KMS-11 (cell line): Measurements from ENCODE around the gene CACNA1A.

Source experiments
- H2AFZ ChIP-seq: fragments of 200-600 bp; sonication (generic); 2 replicates; pipeline ENCODE4 v1.6.1; 2016; ENCODE audit warnings: antibody characterized with exemption, mixed run types, low read depth
- H3K27ac ChIP-seq: fragments of 200-600 bp; sonication (generic); 2 replicates; pipeline ENCODE4 v1.6.1; 2016; ENCODE audit warnings: mild to moderate bottlenecking, mixed run types
- H3K27me3 ChIP-seq: fragments of 200-600 bp; sonication (generic); 2 replicates; pipeline ENCODE4 v1.6.1; 2017; ENCODE audit warnings: mild to moderate bottlenecking, low read depth, mixed run types, moderate library complexity; ENCODE audit not compliant: insufficient read depth
- H3K36me3 ChIP-seq: fragments of 200-600 bp; sonication (generic); 2 replicates; pipeline ENCODE4 v1.6.1; 2017; ENCODE audit warnings: mild to moderate bottlenecking, mixed run types; ENCODE audit not compliant: insufficient read depth
- H3K4me1 ChIP-seq: fragments of 200-600 bp; sonication (generic); 2 replicates; pipeline ENCODE4 v1.6.1; 2016; ENCODE audit warnings: mild to moderate bottlenecking, low read depth, mixed run types; ENCODE audit not compliant: poor library complexity, severe bottlenecking
- H3K4me2 ChIP-seq: fragments of 200-600 bp; sonication (generic); 2 replicates; pipeline ENCODE4 v1.7.0; 2016; ENCODE audit warnings: mild to moderate bottlenecking, mixed run types
- H3K4me3 ChIP-seq: fragments of 200-600 bp; sonication (generic); IDR thresholded peaks from 2 replicates; pipeline ENCODE4 v1.6.1; 2017; ENCODE audit warnings: low read depth, low read length, mixed read lengths; ENCODE audit not compliant: insufficient read depth
- H3K79me2 ChIP-seq: fragments of 200-600 bp; sonication (generic); 2 replicates; pipeline ENCODE4 v1.6.1; 2016; ENCODE audit warnings: low read depth, mixed run types; ENCODE audit not compliant: insufficient read depth
- H3K9ac ChIP-seq: fragments of 200-600 bp; sonication (generic); 2 replicates; pipeline ENCODE4 v1.6.1; 2016; ENCODE audit warnings: mild to moderate bottlenecking, mixed run types
- H4K20me1 ChIP-seq: fragments of 200-600 bp; sonication (generic); 2 replicates; pipeline ENCODE4 v1.6.1; 2016; ENCODE audit warnings: mild to moderate bottlenecking, mixed run types; ENCODE audit not compliant: insufficient read depth
- TF ChIP-seq, protein P1 (sequence below): fragments of 200-600 bp; sonication (generic); conservative IDR thresholded peaks from 2 replicates; pipeline ENCODE4 v1.6.1; 2017; ENCODE audit warnings: low read depth, mild to moderate bottlenecking, antibody characterized with exemption, low read length, moderate library complexity, mixed read lengths

The CACNA1A gene

DNA sequence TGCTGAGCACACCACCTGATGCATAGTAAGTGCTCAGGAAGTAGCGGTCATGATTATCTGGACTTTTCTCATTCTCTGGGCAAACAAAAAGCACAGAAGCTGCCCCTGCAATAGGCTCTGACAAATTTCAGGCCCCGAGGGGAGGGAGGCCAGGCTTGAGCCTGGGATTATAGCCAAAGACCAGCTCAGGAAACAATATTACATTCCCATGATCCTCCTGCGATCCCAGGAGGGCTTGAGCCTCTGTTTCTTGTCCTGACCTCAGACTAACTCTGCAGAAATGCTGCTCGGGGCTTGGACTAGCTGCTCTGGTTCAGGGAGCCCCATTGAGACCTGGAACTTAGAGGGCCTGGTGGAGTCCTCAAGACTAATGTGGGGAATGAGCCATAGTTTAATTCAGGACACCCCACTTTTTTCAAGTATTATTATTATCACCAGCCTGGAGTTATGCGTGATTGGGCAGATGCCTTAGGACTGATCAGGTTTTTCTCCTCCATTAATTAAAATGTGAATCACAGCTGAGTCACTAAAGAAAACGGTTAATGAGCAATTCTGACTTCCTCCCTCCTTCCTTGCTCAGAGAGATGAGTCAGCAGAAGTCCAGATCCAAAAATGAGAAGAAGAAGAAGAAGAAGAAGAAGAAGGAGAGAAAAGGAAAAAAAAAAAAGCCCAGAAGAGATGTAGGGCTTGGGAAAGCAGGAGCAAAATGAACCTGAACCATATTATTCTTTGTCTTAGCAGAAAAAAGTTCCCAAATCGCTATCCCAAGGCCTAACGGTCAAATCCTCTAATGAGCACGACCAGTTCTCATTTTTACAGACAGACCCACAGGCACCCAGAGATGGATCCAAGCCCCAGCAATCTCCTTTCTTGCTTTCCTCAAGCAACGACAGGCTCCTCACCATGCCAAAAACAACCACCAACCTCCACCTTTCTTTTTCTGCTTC lies 107.2 kb downstream of the CACNA1A start:
- Histone ChIP-seq H4K20me1 (no peaks in the 10 kb centered on the region), H3K4me2 (no peak overlapping the region), H2AFZ (no peak overlapping the region), H3K27me3 (no peaks in the 10 kb centered on the region; the same call in 1 of the 2 replicates), H3K79me2 (no peaks in the 10 kb centered on the region), H3K27ac (no peak overlapping the region), H3K4me3 (no peak overlapping the region), H3K9ac (no peak overlapping the region), H3K4me1 (no peaks in the 10 kb centered on the region), H3K36me3 (no peaks in the 10 kb centered on the region)
- TF ChIP-seq, protein P1, sequence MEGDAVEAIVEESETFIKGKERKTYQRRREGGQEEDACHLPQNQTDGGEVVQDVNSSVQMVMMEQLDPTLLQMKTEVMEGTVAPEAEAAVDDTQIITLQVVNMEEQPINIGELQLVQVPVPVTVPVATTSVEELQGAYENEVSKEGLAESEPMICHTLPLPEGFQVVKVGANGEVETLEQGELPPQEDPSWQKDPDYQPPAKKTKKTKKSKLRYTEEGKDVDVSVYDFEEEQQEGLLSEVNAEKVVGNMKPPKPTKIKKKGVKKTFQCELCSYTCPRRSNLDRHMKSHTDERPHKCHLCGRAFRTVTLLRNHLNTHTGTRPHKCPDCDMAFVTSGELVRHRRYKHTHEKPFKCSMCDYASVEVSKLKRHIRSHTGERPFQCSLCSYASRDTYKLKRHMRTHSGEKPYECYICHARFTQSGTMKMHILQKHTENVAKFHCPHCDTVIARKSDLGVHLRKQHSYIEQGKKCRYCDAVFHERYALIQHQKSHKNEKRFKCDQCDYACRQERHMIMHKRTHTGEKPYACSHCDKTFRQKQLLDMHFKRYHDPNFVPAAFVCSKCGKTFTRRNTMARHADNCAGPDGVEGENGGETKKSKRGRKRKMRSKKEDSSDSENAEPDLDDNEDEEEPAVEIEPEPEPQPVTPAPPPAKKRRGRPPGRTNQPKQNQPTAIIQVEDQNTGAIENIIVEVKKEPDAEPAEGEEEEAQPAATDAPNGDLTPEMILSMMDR = no peak

DNA sequence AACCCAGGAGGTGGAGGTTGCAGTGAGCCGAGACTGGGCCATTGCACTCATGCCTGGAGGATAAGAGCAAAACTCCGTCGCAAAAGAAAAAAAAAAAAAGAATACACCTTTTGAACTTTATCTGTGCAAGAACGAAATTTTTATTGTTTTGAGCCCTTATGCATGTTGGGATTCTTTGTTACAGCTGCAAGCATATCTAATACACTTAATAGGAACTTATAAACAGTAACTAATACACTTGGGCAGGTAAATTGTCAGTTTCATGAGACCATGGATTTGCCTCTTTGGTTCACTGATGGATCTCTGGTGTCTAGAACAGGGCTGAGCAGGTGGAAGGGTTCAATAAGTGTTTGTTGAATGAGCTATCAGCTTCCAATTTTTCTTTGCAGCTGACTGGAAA lies 108.1 kb downstream of the CACNA1A start:
- Histone ChIP-seq H3K27ac (no peak overlapping the region), H4K20me1 (no peaks in the 10 kb centered on the region), H3K36me3 (no peaks in the 10 kb centered on the region), H3K4me2 (no peak overlapping the region), H3K79me2 (no peaks in the 10 kb centered on the region), H2AFZ (no peak overlapping the region), H3K27me3 (peaks cover under 1% of the 10 kb centered on the region; the same call in 1 of the 2 replicates), H3K4me1 (no peaks in the 10 kb centered on the region), H3K4me3 (no peak overlapping the region), H3K9ac (no peak overlapping the region)
- TF ChIP-seq, protein P1 = no peak

DNA sequence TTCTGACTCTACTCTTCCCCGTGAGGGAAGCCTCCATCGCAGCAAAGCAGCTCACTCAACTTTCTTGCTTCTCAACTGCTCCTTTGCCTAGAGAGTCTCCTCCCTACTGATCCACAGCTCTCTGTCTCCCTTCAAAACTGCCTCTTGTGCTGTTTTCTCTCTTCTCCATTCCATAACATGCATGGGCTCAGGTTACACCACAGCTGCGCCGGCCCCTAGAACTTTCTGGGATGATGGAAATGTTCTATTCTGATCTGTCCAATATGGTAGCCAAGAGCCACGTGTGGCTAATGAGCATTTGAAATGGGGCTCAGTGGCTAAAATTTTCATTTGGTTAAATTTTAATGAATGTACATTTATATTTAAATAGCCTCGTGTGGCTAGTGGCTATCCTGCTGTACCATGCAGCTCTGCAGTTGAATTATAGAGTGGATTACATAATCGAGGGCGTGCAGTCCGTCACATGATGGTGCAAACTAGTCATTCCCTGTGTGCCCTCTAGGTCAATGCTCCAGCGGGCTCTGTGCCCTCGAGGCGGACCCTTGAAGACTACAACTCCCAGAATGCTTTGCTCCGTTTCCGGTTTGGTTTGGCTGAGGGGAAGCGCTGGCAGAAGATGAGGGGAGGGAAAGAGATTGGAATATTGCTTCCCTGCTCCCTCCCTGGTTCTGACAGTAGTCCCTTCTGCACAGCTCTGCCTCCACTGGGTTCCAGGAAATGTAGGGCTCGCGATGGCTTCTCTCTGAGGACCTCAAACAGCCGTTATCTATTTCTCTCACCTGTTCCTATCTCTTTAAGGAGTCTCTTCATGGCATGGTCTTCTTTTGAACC lies 109.8 kb downstream of the CACNA1A start:
- Histone ChIP-seq H3K27ac (no peak overlapping the region), H3K4me1 (no peaks in the 10 kb centered on the region), H3K4me2 (no peak overlapping the region), H4K20me1 (no peaks in the 10 kb centered on the region), H3K36me3 (no peaks in the 10 kb centered on the region), H2AFZ (no peak overlapping the region), H3K79me2 (no peaks in the 10 kb centered on the region), H3K27me3 (peaks cover 3% of the 10 kb centered on the region; the same call in 1 of the 2 replicates), H3K4me3 (no peak overlapping the region), H3K9ac (no peak overlapping the region)
- TF ChIP-seq, protein P1 = no peak

DNA sequence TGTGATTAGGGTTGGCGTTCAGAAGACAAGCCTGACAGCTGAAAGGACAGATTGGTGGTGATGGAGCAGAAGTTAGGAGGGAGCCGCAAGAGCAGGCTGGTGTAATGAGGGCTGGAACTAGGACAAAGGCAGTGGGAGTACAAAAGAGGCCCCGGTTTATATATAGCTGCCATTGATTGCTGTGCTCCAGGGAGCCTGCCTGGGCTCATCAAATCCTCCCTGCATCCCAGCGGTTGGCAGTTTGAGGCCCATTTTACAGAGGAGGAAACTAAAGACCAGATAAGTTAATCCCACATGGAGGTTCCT lies 123.7 kb downstream of the CACNA1A start:
- peaks cover 4% of the 10 kb centered on the region for H3K27me3 ChIP-seq
- no peak overlapping the region for H3K27ac ChIP-seq
- H3K4me2 ChIP-seq = no peak overlapping the region
- H3K4me3 ChIP-seq = no peak overlapping the region
- no peaks in the 10 kb centered on the region for H3K4me1 ChIP-seq
- no peaks in the 10 kb centered on the region for H3K79me2 ChIP-seq
- no peaks in the 10 kb centered on the region for H3K36me3 ChIP-seq
- TF ChIP-seq, protein P1 = no peak
- no peak overlapping the region for H2AFZ ChIP-seq
- H4K20me1 ChIP-seq = no peaks in the 10 kb centered on the region
- no peak overlapping the region for H3K9ac ChIP-seq
